CD4-positive, alpha-beta T cell (primary cell): ENCODE measurements around the gene SHOC2. TPM values are rescaled to one million over a fixed set of nuclear protein-coding genes. Genes with fewer than 3 reads are reported as not detected.

Experiments
- ATAC-seq: fragments of 200-7000 bp; cut with Tn5 transposase; one replicate; pipeline ENCODE4 v1.10.0; 2022; ENCODE audit warnings: mild to moderate bottlenecking; ENCODE audit not compliant: poor library complexity
- CTCF ChIA-PET: fragments of 350-600 bp; sonication (Branson Sonifier 250); formaldehyde crosslinking; loops from one replicate; lab custom pipeline; 2021; ENCODE audit warnings: antibody characterized with exemption, inconsistent platforms; lab: Charles Lee
- POLR2A ChIA-PET: fragments of 350-600 bp; sonication (Branson Sonifier 250); formaldehyde crosslinking; loops from one replicate; lab custom pipeline; 2021; ENCODE audit warnings: antibody characterized with exemption, inconsistent platforms; lab: Charles Lee
- DNase-seq, 14 experiments: peaks; one replicate each; pipeline ENCODE4 v3.0.0-alpha.2; 2013 to 2020; ENCODE audit warnings: mixed read lengths in 2 of 14
- H3K27ac ChIP-seq, 2 donors: one replicate each; pipeline versions ENCODE4 v1.5.1 to v1.7.0; 2013; ENCODE audit warnings: low read length in 2 of 2, low read depth in 1 of 2, mild to moderate bottlenecking in 1 of 2
- H3K27me3 ChIP-seq, 2 experiments: 1 replicate in 1 of 2; 2 replicates in 1 of 2; pipeline versions ENCODE4 v1.6.1 to v1.7.0; 2013; ENCODE audit warnings: low read length in 2 of 2, control low read depth in 1 of 2, mild to moderate bottlenecking in 1 of 2, moderate library complexity in 1 of 2; ENCODE audit not compliant: insufficient read depth in 2 of 2, control insufficient read depth in 1 of 2
- H3K36me3 ChIP-seq: one replicate; pipeline ENCODE4 v1.6.1; 2013; ENCODE audit warnings: low read length, control low read depth; ENCODE audit not compliant: insufficient read depth
- H3K4me1 ChIP-seq: one replicate; pipeline ENCODE4 v1.6.1; 2013; ENCODE audit warnings: low read length, control low read depth; ENCODE audit not compliant: insufficient read depth
- H3K4me3 ChIP-seq: one replicate; pipeline ENCODE4 v1.5.1; 2013; ENCODE audit warnings: mild to moderate bottlenecking, low read length, moderate library complexity
- H3K9me3 ChIP-seq, 2 experiments: 1 replicate in 1 of 2; 2 replicates in 1 of 2; pipeline versions ENCODE4 v1.6.1 to v1.7.0; 2013; ENCODE audit warnings: low read length in 2 of 2, mild to moderate bottlenecking in 2 of 2, control low read depth in 1 of 2, moderate library complexity in 1 of 2; ENCODE audit not compliant: control insufficient read depth in 1 of 2, insufficient read depth in 1 of 2
- H3K27ac Mint-ChIP-seq: one replicate; pipeline ENCODE4 v1.8.0; 2020; ENCODE audit warnings: mixed read lengths
- H3K27me3 Mint-ChIP-seq: one replicate; pipeline ENCODE4 v1.8.0; 2021; ENCODE audit warnings: mixed read lengths
- H3K36me3 Mint-ChIP-seq: one replicate; pipeline ENCODE4 v1.8.0; 2021; ENCODE audit warnings: low read depth, mixed read lengths
- H3K4me1 Mint-ChIP-seq: one replicate; pipeline ENCODE4 v1.8.0; 2021; ENCODE audit warnings: low read depth, mixed read lengths
- H3K4me3 Mint-ChIP-seq: one replicate; pipeline ENCODE4 v1.8.0; 2020; ENCODE audit warnings: mild to moderate bottlenecking, mixed read lengths
- H3K9me3 Mint-ChIP-seq: one replicate; pipeline ENCODE4 v1.8.0; 2020; ENCODE audit warnings: mixed read lengths
- CTCF ChIP-seq: fragments of 200-600 bp; IDR thresholded peaks from one replicate; pipeline ENCODE4 v1.8.0; 2022; ENCODE audit warnings: antibody characterized with exemption, mild to moderate bottlenecking
- intact Hi-C, 2 experiments: fragments of 100-400 bp; cut with DNase I in 1 of 2; cut with micrococcal nuclease in 1 of 2; formaldehyde crosslinking; loops; one replicate each; pipeline versions ENCODE4 v1.15.1 to v1.9.0; 2023 to 2025; cut with DNase I, micrococcal nuclease
- total RNA-seq, 174 experiments: library from RNA in 2 of 174; stranded (reverse) in 2 of 174; gene quantifications; one replicate each; pipeline ENCODE4 v1.2.3 and lab custom pipeline; 2021 to 2026

SHOC2 gene
- total RNA-seq, 2 experiments from 2014 or later, result 65.9 to 66.9 TPM

- no peak overlapping the region for H3K27ac Mint-ChIP-seq
These were observed 115.3 kb downstream of the SHOC2 start for GRCh38 chr10:111034598-111035310.

GRCh38 chr10:111035542-111035941, 116.1 kb downstream of the SHOC2 start:
- Mint-ChIP-seq H3K4me1 (no peaks in the 10 kb centered on the region), H3K27ac (no peak overlapping the region), H3K9me3 (peaks cover 21% of the 10 kb centered on the region), H3K36me3 (peaks cover 45% of the 10 kb centered on the region), H3K27me3 (no peaks in the 10 kb centered on the region), H3K4me3 (no peak overlapping the region)
- H3K27ac ChIP-seq, result no peak overlapping the region
- H3K36me3 ChIP-seq, result no peaks in the 10 kb centered on the region
- intact Hi-C loops, result no loop called here
- no peak overlapping the region for H3K4me3 ChIP-seq
- H3K4me1 ChIP-seq, result no peaks in the 10 kb centered on the region
- no peaks in the 10 kb centered on the region for H3K27me3 ChIP-seq
- no peak for TF ChIP-seq CTCF
- no peak for DNase-seq
- ATAC-seq, result no peak
- ChIA-PET CTCF (no interaction called here), POLR2A (no interaction called here)
- peaks cover 25 to 26% of the 10 kb centered on the region in 2 experiments for H3K9me3 ChIP-seq

More at GRCh38 chr10:111034598-111035310, 115.3 kb downstream of the SHOC2 start:
- Histone ChIP-seq H3K4me3 (no peak overlapping the region), H3K27ac (no peak overlapping the region), H3K9me3 (peaks cover 22 to 25% of the 10 kb centered on the region in 2 experiments), H3K36me3 (no peaks in the 10 kb centered on the region), H3K4me1 (no peaks in the 10 kb centered on the region), H3K27me3 (no peaks in the 10 kb centered on the region)
- H3K4me1 Mint-ChIP-seq, result no peaks in the 10 kb centered on the region
- intact Hi-C loops, result no loop called here
- no peak for DNase-seq
- ChIA-PET POLR2A (no interaction called here), CTCF (no interaction called here)
- H3K36me3 Mint-ChIP-seq, result peaks cover 52% of the 10 kb centered on the region
- no peaks in the 10 kb centered on the region for H3K27me3 Mint-ChIP-seq
- no peak overlapping the region for H3K4me3 Mint-ChIP-seq
- no peak for TF ChIP-seq CTCF
- ATAC-seq, result no peak
- H3K9me3 Mint-ChIP-seq, result peaks cover 21% of the 10 kb centered on the region

GRCh38 chr10:111037858-111038257, 118.5 kb downstream of the SHOC2 start:
- H3K27me3 ChIP-seq, result no peaks in the 10 kb centered on the region
- Mint-ChIP-seq H3K4me3 (no peak overlapping the region), H3K27me3 (peaks cover 4% of the 10 kb centered on the region), H3K9me3 (peaks cover 24% of the 10 kb centered on the region), H3K36me3 (peaks cover 39% of the 10 kb centered on the region), H3K27ac (no peak overlapping the region), H3K4me1 (no peaks in the 10 kb centered on the region)
- ChIA-PET CTCF (no interaction called here), POLR2A (no interaction called here)
- ATAC-seq, result no peak
- no peak for DNase-seq
- peaks cover 21 to 29% of the 10 kb centered on the region in 2 experiments for H3K9me3 ChIP-seq
- no peak overlapping the region for H3K4me3 ChIP-seq
- intact Hi-C loops, result no loop called here
- H3K36me3 ChIP-seq, result no peaks in the 10 kb centered on the region
- no peak for TF ChIP-seq CTCF
- H3K4me1 ChIP-seq, result no peaks in the 10 kb centered on the region
- H3K27ac ChIP-seq, result no peak overlapping the region
